ENCODE data around the gene USP6. TPM values are rescaled to one million over a fixed set of nuclear protein-coding genes. Genes with fewer than 3 reads are reported as not detected.

USP6 gene
- total RNA-seq, 1 experiment from 2014 or later, result not detected

DNA sequence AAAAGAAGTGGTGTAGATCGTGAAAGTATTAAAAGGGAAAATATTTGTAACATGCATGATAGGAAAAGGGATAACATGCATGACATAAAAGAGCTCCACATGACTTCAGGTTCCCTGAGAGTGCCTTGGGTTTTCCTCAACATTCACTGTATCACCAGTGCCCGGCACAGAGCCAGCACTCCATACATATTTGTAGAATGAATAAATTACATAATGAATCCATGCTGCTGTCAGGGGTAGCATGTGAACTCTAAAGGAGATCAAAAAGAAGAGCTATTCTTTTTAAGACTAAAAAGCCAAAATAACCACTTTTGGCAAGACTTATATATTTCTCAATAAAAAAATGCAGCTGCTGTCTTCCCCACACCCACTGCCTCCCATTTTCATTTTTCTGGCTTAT, 78.5 kb downstream of the USP6 start:
- POLR2A ChIA-PET (ENCODE audit: unreplicated experiment), result no interaction called here

DNA sequence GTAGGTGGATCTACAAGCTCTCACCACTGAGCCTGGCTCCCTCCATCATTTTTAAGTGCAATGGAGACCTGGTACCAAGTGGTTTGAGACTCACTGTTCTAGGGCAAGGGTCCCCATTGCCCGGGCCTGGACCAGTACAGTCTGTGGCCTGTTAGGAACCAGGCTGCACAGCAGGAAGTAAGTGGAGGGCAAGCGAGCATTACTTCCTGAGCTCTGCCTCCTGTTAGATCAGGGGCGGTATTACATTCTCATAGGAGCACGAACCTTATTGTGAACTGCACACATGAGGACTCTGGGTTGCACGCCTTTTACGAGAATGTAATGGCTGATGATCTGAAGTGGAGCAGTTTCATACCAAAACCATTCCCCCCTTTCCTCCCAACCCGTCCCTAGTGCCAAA, 82.6 kb downstream of the USP6 start:
- no peak overlapping the region for H2AFZ ChIP-seq (ENCODE audit: low read length)
- TF ChIP-seq, protein P1, sequence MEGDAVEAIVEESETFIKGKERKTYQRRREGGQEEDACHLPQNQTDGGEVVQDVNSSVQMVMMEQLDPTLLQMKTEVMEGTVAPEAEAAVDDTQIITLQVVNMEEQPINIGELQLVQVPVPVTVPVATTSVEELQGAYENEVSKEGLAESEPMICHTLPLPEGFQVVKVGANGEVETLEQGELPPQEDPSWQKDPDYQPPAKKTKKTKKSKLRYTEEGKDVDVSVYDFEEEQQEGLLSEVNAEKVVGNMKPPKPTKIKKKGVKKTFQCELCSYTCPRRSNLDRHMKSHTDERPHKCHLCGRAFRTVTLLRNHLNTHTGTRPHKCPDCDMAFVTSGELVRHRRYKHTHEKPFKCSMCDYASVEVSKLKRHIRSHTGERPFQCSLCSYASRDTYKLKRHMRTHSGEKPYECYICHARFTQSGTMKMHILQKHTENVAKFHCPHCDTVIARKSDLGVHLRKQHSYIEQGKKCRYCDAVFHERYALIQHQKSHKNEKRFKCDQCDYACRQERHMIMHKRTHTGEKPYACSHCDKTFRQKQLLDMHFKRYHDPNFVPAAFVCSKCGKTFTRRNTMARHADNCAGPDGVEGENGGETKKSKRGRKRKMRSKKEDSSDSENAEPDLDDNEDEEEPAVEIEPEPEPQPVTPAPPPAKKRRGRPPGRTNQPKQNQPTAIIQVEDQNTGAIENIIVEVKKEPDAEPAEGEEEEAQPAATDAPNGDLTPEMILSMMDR (conservative IDR thresholded peaks at IDR 0.05; ENCODE audit: low read depth, low read length), result no peak
- TF ChIP-seq EZH2 (IDR thresholded peaks at IDR 0.05; ENCODE audit: low read length, unreplicated experiment), result no peak
- no peak for TF ChIP-seq EZH2phosphoT487 (IDR thresholded peaks at IDR 0.05; ENCODE audit: borderline replicate concordance, low read length)
- intact Hi-C loops (cut with micrococcal nuclease), result no loop called here

More for the DNA sequence above, 78.5 kb downstream of the USP6 start:
- no peak for DNase-seq
- H3K36me3 ChIP-seq (ENCODE audit: low read depth, low read length), result peaks cover 12% of the 10 kb centered on the region
- no peaks in the 10 kb centered on the region for H3K9me3 ChIP-seq (ENCODE audit: low read length)
- intact Hi-C loops (cut with micrococcal nuclease), result no loop called here
- no TSS peak for BruUV-seq (replicated peaks)
- no peaks in the 10 kb centered on the region for H3K27me3 ChIP-seq (ENCODE audit: low read length)
- no peak overlapping the region for H3K9ac ChIP-seq (ENCODE audit: low read length)
- no peak overlapping the region for H3K27ac ChIP-seq (ENCODE audit: low read length)
- no peak overlapping the region for H2AFZ ChIP-seq (ENCODE audit: low read length)
- no peak overlapping the region for H3K4me2 ChIP-seq (ENCODE audit: low read length)
- CTCF ChIA-PET, result no interaction called here
- no peaks in the 10 kb centered on the region for H4K20me1 ChIP-seq (ENCODE audit: low read length)
- TF ChIP-seq EZH2phosphoT487 (IDR thresholded peaks at IDR 0.05; ENCODE audit: borderline replicate concordance, low read length) (no peak), EZH2 (IDR thresholded peaks at IDR 0.05; ENCODE audit: low read length, unreplicated experiment) (no peak)
- TF ChIP-seq, protein P1 (conservative IDR thresholded peaks at IDR 0.05; ENCODE audit: low read depth, low read length), result no peak
- ATAC-seq, result no peak
- H3F3A ChIP-seq (ENCODE audit: low read length, unreplicated experiment), result no peaks in the 10 kb centered on the region
- peaks cover 7% of the 10 kb centered on the region; the same call in 1 of the 2 replicates for H3K4me1 ChIP-seq (ENCODE audit: insufficient read depth, low read length)
- H3K4me3 ChIP-seq (ENCODE audit: low read length), result no peak overlapping the region
- H3K79me2 ChIP-seq (ENCODE audit: low read length), result peaks cover 21% of the 10 kb centered on the region
- H3K9me2 ChIP-seq (replicated peaks; ENCODE audit: low read length), result no peaks in the 10 kb centered on the region

DNA sequence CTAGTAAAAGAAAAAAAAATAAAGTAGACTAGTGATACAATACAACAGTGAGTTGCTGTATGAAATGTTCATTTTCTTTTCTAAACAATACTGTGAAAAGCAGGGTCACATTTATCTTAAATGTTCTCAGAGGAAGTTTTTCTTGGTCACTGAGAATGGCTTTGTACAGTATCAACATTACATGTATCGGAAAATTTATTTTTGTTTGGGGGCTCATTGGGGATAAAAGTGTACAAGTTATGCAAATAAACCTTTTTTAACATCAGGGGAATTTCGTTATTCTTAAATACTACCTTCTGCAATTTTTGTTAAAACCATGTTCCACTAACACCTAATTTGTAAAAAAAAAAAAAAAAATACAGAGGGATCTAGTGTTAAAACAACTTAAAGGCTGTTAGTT, 84.5 kb downstream of the USP6 start:
- Histone ChIP-seq H3K79me2 (ENCODE audit: low read length) (no peaks in the 10 kb centered on the region), H4K20me1 (ENCODE audit: low read length) (no peaks in the 10 kb centered on the region), H3K4me1 (ENCODE audit: insufficient read depth, low read length) (no peaks in the 10 kb centered on the region), H2AFZ (ENCODE audit: low read length) (no peak overlapping the region), H3K27me3 (ENCODE audit: low read length) (no peaks in the 10 kb centered on the region), H3F3A (ENCODE audit: low read length, unreplicated experiment) (no peaks in the 10 kb centered on the region), H3K36me3 (ENCODE audit: low read depth, low read length) (peaks cover 3% of the 10 kb centered on the region; the same call in 1 of the 2 replicates), H3K4me3 (ENCODE audit: low read length) (no peak overlapping the region), H3K9me2 (replicated peaks; ENCODE audit: low read length) (no peaks in the 10 kb centered on the region), H3K9ac (ENCODE audit: low read length) (no peak overlapping the region), H3K4me2 (ENCODE audit: low read length) (no peak overlapping the region), H3K27ac (ENCODE audit: low read length) (no peak overlapping the region), H3K9me3 (ENCODE audit: low read length) (no peaks in the 10 kb centered on the region)
- DNase-seq (no peak), ATAC-seq (no peak)
- CTCF ChIA-PET, result no interaction called here
- TF ChIP-seq, protein P1 (conservative IDR thresholded peaks at IDR 0.05; ENCODE audit: low read depth, low read length), result no peak
- TF ChIP-seq EZH2 (IDR thresholded peaks at IDR 0.05; ENCODE audit: low read length, unreplicated experiment), result no peak
- no peak for TF ChIP-seq EZH2phosphoT487 (IDR thresholded peaks at IDR 0.05; ENCODE audit: borderline replicate concordance, low read length)
- POLR2A ChIA-PET (ENCODE audit: unreplicated experiment), result no interaction called here
- BruUV-seq (replicated peaks), result no TSS peak
- intact Hi-C loops (cut with micrococcal nuclease), result no loop called here

More for the DNA sequence above, 82.6 kb downstream of the USP6 start:
- no peaks in the 10 kb centered on the region for H4K20me1 ChIP-seq (ENCODE audit: low read length)
- H3K4me2 ChIP-seq (ENCODE audit: low read length), result no peak overlapping the region
- ChIA-PET CTCF (no interaction called here), POLR2A (ENCODE audit: unreplicated experiment) (no interaction called here)
- H3K4me1 ChIP-seq (ENCODE audit: insufficient read depth, low read length), result no peaks in the 10 kb centered on the region
- no peak overlapping the region for H3K9ac ChIP-seq (ENCODE audit: low read length)
- H3K9me3 ChIP-seq (ENCODE audit: low read length), result no peaks in the 10 kb centered on the region
- H3K36me3 ChIP-seq (ENCODE audit: low read depth, low read length), result peaks cover 3% of the 10 kb centered on the region; the same call in 1 of the 2 replicates
- no peaks in the 10 kb centered on the region for H3F3A ChIP-seq (ENCODE audit: low read length, unreplicated experiment)
- H3K4me3 ChIP-seq (ENCODE audit: low read length), result no peak overlapping the region
- DNase-seq (no peak), ATAC-seq (no peak)
- H3K27ac ChIP-seq (ENCODE audit: low read length), result no peak overlapping the region
- no peaks in the 10 kb centered on the region for H3K79me2 ChIP-seq (ENCODE audit: low read length)
- H3K9me2 ChIP-seq (replicated peaks; ENCODE audit: low read length), result no peaks in the 10 kb centered on the region
- H3K27me3 ChIP-seq (ENCODE audit: low read length), result no peaks in the 10 kb centered on the region
- BruUV-seq (replicated peaks), result no TSS peak
